Measurements from ENCODE around the gene SCGB1C1. TPM values are rescaled to one million over a fixed set of nuclear protein-coding genes. Genes with fewer than 3 reads are reported as not detected.
"Not testable (repeated sequence)": the region's sequence is repeated elsewhere in the genome, so short reads cannot be mapped to it uniquely, and the experiment has no call there.

Gene SCGB1C1
- total RNA-seq, 1 experiment from 2014 or later: not detected

GRCh38 chr11:235180-235579 is 42.3 kb downstream of the SCGB1C1 start:
- DNase-seq (ENCODE audit: low read depth in 1 of 2, low spot score in 2 of 2): no peak
- H3K27ac ChIP-seq: no peak overlapping the region
- peaks cover 26% of the 10 kb centered on the region for H3K36me3 ChIP-seq
- peak overlapping the region; percentile 90 for H3K4me3 ChIP-seq
- no peaks in the 10 kb centered on the region for H3K27me3 ChIP-seq (replicated peaks)
- H3K9me3 ChIP-seq (replicated peaks): no peaks in the 10 kb centered on the region
- peaks cover 14% of the 10 kb centered on the region for H3K4me1 ChIP-seq (replicated peaks)

- H3K36me3 ChIP-seq: peaks cover 30% of the 10 kb centered on the region
- H3K4me1 ChIP-seq (replicated peaks): peaks cover 14% of the 10 kb centered on the region
- peak overlapping the region; percentile 61; the same call in 1 of the 2 replicates for H3K27ac ChIP-seq
- no peak for DNase-seq (ENCODE audit: low read depth in 1 of 2, low spot score in 2 of 2)
- H3K9me3 ChIP-seq (replicated peaks): no peaks in the 10 kb centered on the region
- peak overlapping the region; percentile 90 for H3K4me3 ChIP-seq
- no peaks in the 10 kb centered on the region for H3K27me3 ChIP-seq (replicated peaks)
These were observed 42.7 kb downstream of the SCGB1C1 start for GRCh38 chr11:235609-235996.

- no peaks in the 10 kb centered on the region for H3K27me3 ChIP-seq (replicated peaks)
- peaks cover 36% of the 10 kb centered on the region for H3K36me3 ChIP-seq
- peak within 1 kb of the TSS; percentile 90 for H3K4me3 ChIP-seq
- H3K9me3 ChIP-seq (replicated peaks): no peaks in the 10 kb centered on the region
- peak within 1 kb of the TSS; percentile 78 for H3K27ac ChIP-seq
- peaks cover 14% of the 10 kb centered on the region for H3K4me1 ChIP-seq (replicated peaks)
- DNase-seq (ENCODE audit: low read depth in 1 of 2, low spot score in 2 of 2): peak; percentile 79 to 81
These were observed 43.3 kb downstream of the SCGB1C1 start, which contains the start of gene SIRT3 for GRCh38 chr11:235997-236773. TSS of gene SIRT3 (minus strand) at chr11:236342. CDS start at chr11:236328, 14 bp downstream.

- Histone ChIP-seq H3K9me3 (replicated peaks) (no peaks in the 10 kb centered on the region), H3K27ac (peak within 1 kb of the TSS; percentile 78), H3K4me3 (peak within 1 kb of the TSS; percentile 90), H3K36me3 (peaks cover 45% of the 10 kb centered on the region), H3K27me3 (replicated peaks) (no peaks in the 10 kb centered on the region), H3K4me1 (replicated peaks) (peaks cover 14% of the 10 kb centered on the region)
- DNase-seq (ENCODE audit: low read depth in 1 of 2, low spot score in 2 of 2): peak; percentile 78 to 85
These were observed 44.2 kb downstream of the SCGB1C1 start, which contains the start of gene PSMD13 for GRCh38 chr11:236774-237767. TSS of gene PSMD13 (plus strand) at chr11:236976. CDS start at chr11:237050, 74 bp downstream.

- H3K27ac ChIP-seq; H3K27me3 ChIP-seq (replicated peaks); H3K4me3 ChIP-seq; H3K9me3 ChIP-seq (replicated peaks); DNase-seq (ENCODE audit: low read depth in 1 of 2, low spot score in 2 of 2): not testable (repeated sequence)
- Histone ChIP-seq H3K4me1 (replicated peaks) (peaks cover 14% of the 10 kb centered on the region), H3K36me3 (peaks cover 58% of the 10 kb centered on the region)
These were observed 45.5 kb downstream of the SCGB1C1 start for GRCh38 chr11:238346-238745.

GRCh38 chr11:240315-240714 is 47.4 kb downstream of the SCGB1C1 start:
- Histone ChIP-seq H3K4me1 (replicated peaks) (peaks cover 11% of the 10 kb centered on the region), H3K27ac (no peak overlapping the region), H3K36me3 (peaks cover 77% of the 10 kb centered on the region), H3K9me3 (replicated peaks) (no peaks in the 10 kb centered on the region), H3K27me3 (replicated peaks) (no peaks in the 10 kb centered on the region), H3K4me3 (no peak overlapping the region)
- no peak for DNase-seq (ENCODE audit: low read depth in 1 of 2, low spot score in 2 of 2)

- Histone ChIP-seq H3K27me3 (replicated peaks) (no peaks in the 10 kb centered on the region), H3K9me3 (replicated peaks) (no peaks in the 10 kb centered on the region), H3K4me3 (no peak overlapping the region), H3K4me1 (replicated peaks) (peaks cover 7% of the 10 kb centered on the region; the same call in 1 of the 2 replicates), H3K36me3 (peaks cover 91% of the 10 kb centered on the region), H3K27ac (no peak overlapping the region)
- no peak for DNase-seq (ENCODE audit: low read depth in 1 of 2, low spot score in 2 of 2)
These were observed 48.8 kb downstream of the SCGB1C1 start for GRCh38 chr11:241634-242033.

Other genes starting within 250 kb of the SCGB1C1 start
- gene BET1L, start 14.3 kb downstream of the SCGB1C1 start, total RNA-seq (2014; rRNA removed; shearing (Covaris generic)): 9.8 and 10.5 TPM in 2 replicates
- 165 and 176 TPM in 2 replicates for gene RIC8A, start 14.6 kb downstream of the SCGB1C1 start, total RNA-seq (2014; rRNA removed; shearing (Covaris generic))
- gene SIRT3, start 43.3 kb downstream of the SCGB1C1 start, total RNA-seq (2014; rRNA removed; shearing (Covaris generic)): 2.3 and 7.1 TPM in 2 replicates
- gene PSMD13, start 43.9 kb downstream of the SCGB1C1 start, total RNA-seq (2014; rRNA removed; shearing (Covaris generic)): 217 and 331 TPM in 2 replicates
- not detected in 2 replicates for gene NLRP6, start 85.3 kb downstream of the SCGB1C1 start, total RNA-seq (2014; rRNA removed; shearing (Covaris generic))
- 2.1 and 4.6 TPM in 2 replicates for gene PGGHG, start 96.0 kb downstream of the SCGB1C1 start, total RNA-seq (2014; rRNA removed; shearing (Covaris generic))
- not detected in 2 replicates for gene IFITM5, start 106.4 kb downstream of the SCGB1C1 start, total RNA-seq (2014; rRNA removed; shearing (Covaris generic))
- 6.0 and 16.3 TPM in 2 replicates for gene IFITM2, start 114.7 kb downstream of the SCGB1C1 start, total RNA-seq (2014; rRNA removed; shearing (Covaris generic))
- gene IFITM1, start 121.0 kb downstream of the SCGB1C1 start, total RNA-seq (2014; rRNA removed; shearing (Covaris generic)): 0.37 TPM in 1 of 2 replicates, not detected in the other
- gene IFITM3, start 127.8 kb downstream of the SCGB1C1 start, total RNA-seq (2014; rRNA removed; shearing (Covaris generic)): 43.5 and 63.1 TPM in 2 replicates
- not detected in 2 replicates for gene B4GALNT4, start 176.4 kb downstream of the SCGB1C1 start, total RNA-seq (2014; rRNA removed; shearing (Covaris generic))
- 1.9 and 5.7 TPM in 2 replicates for gene PKP3, start 201.1 kb downstream of the SCGB1C1 start, total RNA-seq (2014; rRNA removed; shearing (Covaris generic))
- 3.3 and 8.6 TPM in 2 replicates for gene SIGIRR, start 221.9 kb downstream of the SCGB1C1 start, total RNA-seq (2014; rRNA removed; shearing (Covaris generic))
- not detected in 2 replicates for gene ANO9, start 248.9 kb downstream of the SCGB1C1 start, total RNA-seq (2014; rRNA removed; shearing (Covaris generic))

All from SJSA1 (cell line).